Measurements from ENCODE around the gene BBS4. TPM values are rescaled to one million over a fixed set of nuclear protein-coding genes. Genes with fewer than 3 reads are reported as not detected.

The BBS4 gene
- total and polyA plus RNA-seq, 4 donors, result 13.0 to 65.3 (median 19.5) TPM

DNA sequence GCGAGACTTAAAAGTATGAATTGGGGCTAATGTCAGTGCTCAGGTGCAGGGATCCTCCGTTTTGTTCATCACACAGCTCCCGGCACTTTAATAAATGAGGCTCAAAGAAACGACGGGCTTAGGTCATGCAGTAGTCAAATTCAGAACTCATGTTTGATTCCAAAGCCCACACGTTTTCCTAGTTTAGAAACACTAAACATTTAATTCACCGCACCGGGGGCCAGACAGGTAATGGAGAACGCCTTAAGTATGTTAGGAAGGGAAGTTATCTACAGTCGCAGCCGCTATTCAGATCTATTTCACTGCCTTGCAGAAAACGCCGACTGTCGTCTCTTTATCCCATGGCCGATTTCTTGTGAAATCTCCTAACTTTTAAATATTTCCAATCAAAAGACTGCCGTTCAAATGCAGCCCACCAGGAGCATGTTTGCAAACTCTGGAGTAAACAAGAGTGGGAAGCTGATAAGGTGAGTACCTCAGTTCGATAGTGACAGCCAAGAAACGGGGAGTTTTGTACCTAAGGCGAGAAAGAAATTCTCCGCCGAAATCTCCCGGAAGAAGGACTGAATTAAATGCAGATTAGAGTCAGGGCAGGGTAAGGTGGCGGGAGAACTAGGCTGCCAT, 594 bp upstream of the BBS4 start:
- Histone ChIP-seq H3K9ac (ENCODE audit: insufficient read depth in 1 of 2, low read length in 2 of 2) (peak overlapping the region; percentile 74 to 90), H3K36me3 (ENCODE audit: control insufficient read depth in 4 of 4, insufficient read depth in 4 of 4, low read length in 4 of 4) (no peaks in the 10 kb centered on the region), H3K4me3 (peak overlapping the region; percentile 83), H3K9me3 (ENCODE audit: control insufficient read depth in 4 of 4, insufficient read depth in 3 of 4, low read length in 3 of 4) (no peaks in the 10 kb centered on the region), H3K27ac (ENCODE audit: low read depth in 1 of 2, low read length in 1 of 2) (peak overlapping the region; percentile 79 to 99), H3K4me1 (ENCODE audit: control insufficient read depth in 5 of 5, insufficient read depth in 5 of 5, low read length in 5 of 5) (peaks cover 0 to 5% (median 0%) of the 10 kb centered on the region in 5 donors), H3K27me3 (ENCODE audit: control insufficient read depth in 3 of 3, insufficient read depth in 3 of 3, low read length in 2 of 3) (peaks cover 0 to 7% (median 5%) of the 10 kb centered on the region in 3 donors)
- no peak for ATAC-seq (ENCODE audit: insufficient read depth, low FRiP score)
- TF ChIP-seq, protein P1, sequence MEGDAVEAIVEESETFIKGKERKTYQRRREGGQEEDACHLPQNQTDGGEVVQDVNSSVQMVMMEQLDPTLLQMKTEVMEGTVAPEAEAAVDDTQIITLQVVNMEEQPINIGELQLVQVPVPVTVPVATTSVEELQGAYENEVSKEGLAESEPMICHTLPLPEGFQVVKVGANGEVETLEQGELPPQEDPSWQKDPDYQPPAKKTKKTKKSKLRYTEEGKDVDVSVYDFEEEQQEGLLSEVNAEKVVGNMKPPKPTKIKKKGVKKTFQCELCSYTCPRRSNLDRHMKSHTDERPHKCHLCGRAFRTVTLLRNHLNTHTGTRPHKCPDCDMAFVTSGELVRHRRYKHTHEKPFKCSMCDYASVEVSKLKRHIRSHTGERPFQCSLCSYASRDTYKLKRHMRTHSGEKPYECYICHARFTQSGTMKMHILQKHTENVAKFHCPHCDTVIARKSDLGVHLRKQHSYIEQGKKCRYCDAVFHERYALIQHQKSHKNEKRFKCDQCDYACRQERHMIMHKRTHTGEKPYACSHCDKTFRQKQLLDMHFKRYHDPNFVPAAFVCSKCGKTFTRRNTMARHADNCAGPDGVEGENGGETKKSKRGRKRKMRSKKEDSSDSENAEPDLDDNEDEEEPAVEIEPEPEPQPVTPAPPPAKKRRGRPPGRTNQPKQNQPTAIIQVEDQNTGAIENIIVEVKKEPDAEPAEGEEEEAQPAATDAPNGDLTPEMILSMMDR (IDR thresholded peaks at IDR 0.05; ENCODE audit: control extremely low read depth, extremely low read depth), result no peak
- 24 to 32% methylated on average over 23 of the region's 23 CpGs for WGBS, 2 donors
- DNase-seq, result no peak

DNA sequence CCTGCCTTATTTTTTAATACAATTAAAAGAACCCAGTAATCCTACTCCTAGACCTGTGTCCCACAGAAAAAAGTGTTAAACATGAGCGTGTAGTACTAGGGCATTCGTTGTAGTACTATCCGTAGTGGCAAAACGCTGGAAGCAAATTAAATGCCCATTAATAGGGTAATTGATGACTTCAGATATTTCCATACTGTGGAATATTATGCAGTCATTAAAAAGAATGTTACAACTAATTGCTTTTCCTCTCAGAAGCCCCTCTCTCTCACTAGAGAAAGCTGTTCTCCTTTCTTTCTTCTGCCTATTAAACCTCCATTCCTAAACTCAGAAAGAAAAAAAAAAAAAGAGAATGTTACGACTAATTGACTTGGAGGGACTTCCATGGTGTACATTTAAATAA, 2.7 kb downstream of the BBS4 start:
- Histone ChIP-seq H3K4me3 (no peak overlapping the region), H3K9ac (ENCODE audit: insufficient read depth in 1 of 2, low read length in 2 of 2) (no peak overlapping the region), H3K27ac (ENCODE audit: low read depth in 1 of 2, low read length in 1 of 2) (no peak overlapping the region), H3K4me1 (ENCODE audit: control insufficient read depth in 5 of 5, insufficient read depth in 5 of 5, low read length in 5 of 5) (peaks cover 0 to 5% (median 0%) of the 10 kb centered on the region in 5 donors), H3K27me3 (ENCODE audit: control insufficient read depth in 3 of 3, insufficient read depth in 3 of 3, low read length in 2 of 3) (no peaks in the 10 kb centered on the region), H3K36me3 (ENCODE audit: control insufficient read depth in 4 of 4, insufficient read depth in 4 of 4, low read length in 4 of 4) (no peaks in the 10 kb centered on the region), H3K9me3 (ENCODE audit: control insufficient read depth in 4 of 4, insufficient read depth in 3 of 4, low read length in 3 of 4) (no peaks in the 10 kb centered on the region)
- DNase-seq, result no peak
- TF ChIP-seq, protein P1 (IDR thresholded peaks at IDR 0.05; ENCODE audit: control extremely low read depth, extremely low read depth), result no peak
- ATAC-seq (ENCODE audit: insufficient read depth, low FRiP score), result no peak
- 99 to 100% methylated on average over 5 of the region's 5 CpGs for WGBS, 2 donors

DNA sequence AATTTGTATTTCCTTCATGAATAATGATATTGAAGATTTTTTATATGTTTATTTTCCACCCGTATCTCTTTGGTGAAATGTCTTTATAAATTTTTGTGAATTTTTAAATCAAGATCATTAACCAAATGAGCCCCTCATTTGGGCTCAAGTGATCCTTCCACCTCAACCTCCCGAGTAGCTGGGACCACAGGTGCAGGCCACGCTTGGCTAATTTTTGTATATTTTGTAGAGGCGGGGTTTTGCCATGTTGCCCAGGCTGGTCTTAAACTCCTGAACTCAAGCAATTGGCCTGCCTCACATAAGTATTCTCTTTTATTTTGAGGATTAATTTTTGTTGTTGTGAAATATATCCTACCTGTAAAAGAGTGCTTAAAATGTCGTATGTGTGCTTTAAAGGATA, 4.9 kb downstream of the BBS4 start:
- Histone ChIP-seq H3K4me1 (ENCODE audit: control insufficient read depth in 5 of 5, insufficient read depth in 5 of 5, low read length in 5 of 5) (no peaks in the 10 kb centered on the region), H3K36me3 (ENCODE audit: control insufficient read depth in 4 of 4, insufficient read depth in 4 of 4, low read length in 4 of 4) (no peaks in the 10 kb centered on the region), H3K4me3 (no peak overlapping the region), H3K27me3 (ENCODE audit: control insufficient read depth in 3 of 3, insufficient read depth in 3 of 3, low read length in 2 of 3) (no peaks in the 10 kb centered on the region), H3K9me3 (ENCODE audit: control insufficient read depth in 4 of 4, insufficient read depth in 3 of 4, low read length in 3 of 4) (no peaks in the 10 kb centered on the region), H3K9ac (ENCODE audit: insufficient read depth in 1 of 2, low read length in 2 of 2) (no peak overlapping the region), H3K27ac (ENCODE audit: low read depth in 1 of 2, low read length in 1 of 2) (no peak overlapping the region)
- DNase-seq (no peak), ATAC-seq (ENCODE audit: insufficient read depth, low FRiP score) (no peak)
- TF ChIP-seq, protein P1 (IDR thresholded peaks at IDR 0.05; ENCODE audit: control extremely low read depth, extremely low read depth), result no peak
- 89 to 91% methylated on average over 5 of the region's 5 CpGs for WGBS, 2 donors

DNA sequence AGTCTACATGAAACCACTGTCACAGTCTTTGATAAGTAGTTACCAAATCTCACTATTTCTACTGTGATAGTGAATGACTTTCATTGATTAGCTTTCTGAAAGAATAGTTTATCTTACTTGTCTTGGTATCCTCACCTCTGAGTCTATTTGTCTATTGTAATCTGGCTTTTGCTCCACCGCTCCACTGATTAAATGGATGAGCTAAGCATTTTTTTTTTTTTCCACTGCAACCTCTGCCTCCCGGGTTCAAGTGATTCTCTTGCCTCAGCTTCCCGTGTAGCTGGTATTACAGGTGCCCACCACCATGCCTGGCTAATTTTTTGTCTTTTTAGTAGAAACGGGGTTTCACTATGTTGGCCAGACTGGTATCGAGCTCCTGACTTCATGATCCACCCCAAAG, 12.9 kb downstream of the BBS4 start:
- DNase-seq (no peak), ATAC-seq (ENCODE audit: insufficient read depth, low FRiP score) (no peak)
- TF ChIP-seq, protein P1 (IDR thresholded peaks at IDR 0.05; ENCODE audit: control extremely low read depth, extremely low read depth), result no peak
- H3K27ac ChIP-seq (ENCODE audit: low read depth in 1 of 2, low read length in 1 of 2), result no peak overlapping the region
- H3K36me3 ChIP-seq (ENCODE audit: control insufficient read depth in 4 of 4, insufficient read depth in 4 of 4, low read length in 4 of 4), result peaks cover 0 to 3% (median 0%) of the 10 kb centered on the region in 4 donors
- no peak overlapping the region for H3K4me3 ChIP-seq
- H3K9ac ChIP-seq (ENCODE audit: insufficient read depth in 1 of 2, low read length in 2 of 2), result no peak overlapping the region
- no peaks in the 10 kb centered on the region for H3K27me3 ChIP-seq (ENCODE audit: control insufficient read depth in 3 of 3, insufficient read depth in 3 of 3, low read length in 2 of 3)
- no peaks in the 10 kb centered on the region for H3K4me1 ChIP-seq (ENCODE audit: control insufficient read depth in 5 of 5, insufficient read depth in 5 of 5, low read length in 5 of 5)
- WGBS, 2 donors, result 97 to 99% methylated on average over 5 of the region's 5 CpGs
- no peaks in the 10 kb centered on the region for H3K9me3 ChIP-seq (ENCODE audit: control insufficient read depth in 4 of 4, insufficient read depth in 3 of 4, low read length in 3 of 4)
